Aorta (tissue), 5 donors: ENCODE data around the gene LPP. TPM values are rescaled to one million over a fixed set of nuclear protein-coding genes. Genes with fewer than 3 reads are reported as not detected.

ENCODE experiments used
- ATAC-seq: fragments of 200-7000 bp; cut with Tn5 transposase; one replicate; pipeline ENCODE4 v1.9.1; 2022; ENCODE audit warnings: moderate library complexity; ENCODE audit not compliant: low FRiP score
- DNase-seq, 2 donors: peaks; one replicate each; pipeline ENCODE4 v3.0.0-alpha.2; 2020
- H3K27ac ChIP-seq, 2 donors: one replicate each; pipeline ENCODE4 v1.5.1; 2013; ENCODE audit warnings: low read length in 2 of 2, mild to moderate bottlenecking in 2 of 2, moderate library complexity in 2 of 2, control low read depth in 1 of 2, inconsistent platforms in 1 of 2, low read depth in 1 of 2
- H3K27me3 ChIP-seq, 2 donors: one replicate each; pipeline ENCODE4 v1.6.1; 2013; ENCODE audit warnings: control low read depth in 1 of 2, low read length in 1 of 2, mild to moderate bottlenecking in 1 of 2, moderate library complexity in 1 of 2; ENCODE audit not compliant: insufficient read depth in 2 of 2, control insufficient read depth in 1 of 2
- H3K36me3 ChIP-seq, 2 donors: one replicate each; pipeline ENCODE4 v1.6.1; 2013; ENCODE audit warnings: control low read depth in 1 of 2, low read length in 1 of 2, mild to moderate bottlenecking in 1 of 2; ENCODE audit not compliant: insufficient read depth in 2 of 2, control insufficient read depth in 1 of 2
- H3K4me1 ChIP-seq, 2 donors: one replicate each; pipeline ENCODE4 v1.6.1; 2013; ENCODE audit warnings: low read length in 2 of 2, control low read depth in 1 of 2, mild to moderate bottlenecking in 1 of 2, moderate library complexity in 1 of 2; ENCODE audit not compliant: insufficient read depth in 2 of 2, control insufficient read depth in 1 of 2
- H3K4me3 ChIP-seq, 2 donors: one replicate each; pipeline ENCODE4 v1.5.1; 2013; ENCODE audit warnings: low read length in 2 of 2, control low read depth in 1 of 2, mild to moderate bottlenecking in 1 of 2
- H3K9me3 ChIP-seq: one replicate; pipeline ENCODE4 v1.6.1; 2013; ENCODE audit warnings: mild to moderate bottlenecking, low read length; ENCODE audit not compliant: control insufficient read depth
- WGBS, 2 donors: extraction: QIAGEN DNeasy Blood & Tissue Kit; methylation state at CpG; one replicate each; pipeline ENCODE4 v1.1.7; 2013; 5-methylcytosine and 5-hydroxymethylcytosine counted together
- intact Hi-C, 2 donors: fragments of 100-400 bp; cut with DNase I; formaldehyde crosslinking; loops; one replicate each; pipeline versions ENCODE4 v1.14.2 to v1.15.0; 2022
- polyA plus RNA-seq, 2 donors: library from polyadenylated mRNA; stranded (reverse); fragments of 200-250 nt; gene quantifications; one replicate each; pipeline ENCODE4 v1.2.3, GENCODE V29; 2013
- total RNA-seq, 2 donors: library from RNA; stranded (reverse); fragmentation: NEBNext Ultra II Directional; extraction: Animal tissue kit (Norgen Biotek cat#: 25700); gene quantifications; one replicate each; pipeline ENCODE4 v1.2.1, GENCODE V29; 2021
- donor health status: healthy with polysubstance abuse.
- donor health status: Bipolar disorder and iron deficiency.
- donor health status: DM: no; HTN: no; CAD: no.
- donor health status: DM: no; HTN: no; CAD: no.
- donor health status: DM: yes; HTN: yes; CAD: no.

The LPP gene
- total and polyA plus RNA-seq, 4 donors, result 37.7 to 2,536 (median 527) TPM

- H3K4me1 ChIP-seq, result peaks cover 2 to 15% of the 10 kb centered on the region in 2 donors
- no peak overlapping the region for H3K4me3 ChIP-seq
- no peaks in the 10 kb centered on the region for H3K36me3 ChIP-seq
- H3K9me3 ChIP-seq, result no peaks in the 10 kb centered on the region
- H3K27ac ChIP-seq, result no peak overlapping the region
- intact Hi-C loops, result no loop called here
- ATAC-seq (no peak), DNase-seq (no peak)
- no peaks in the 10 kb centered on the region for H3K27me3 ChIP-seq
- 53 to 69% methylated on average over 3 of the region's 3 CpGs for WGBS, 2 donors
These were observed 349.7 kb downstream of the LPP start for GRCh38 chr3:188503647-188504046.

- Histone ChIP-seq H3K4me3 (no peak overlapping the region), H3K27ac (no peak overlapping the region), H3K36me3 (no peaks in the 10 kb centered on the region), H3K4me1 (peaks cover 2 to 12% of the 10 kb centered on the region in 2 donors), H3K27me3 (no peaks in the 10 kb centered on the region), H3K9me3 (no peaks in the 10 kb centered on the region)
- ATAC-seq (no peak), DNase-seq (no peak)
- WGBS, 2 donors, result 55 to 57% methylated on average over 3 of the region's 3 CpGs
- intact Hi-C loops, result no loop called here
These were observed 351.2 kb downstream of the LPP start for GRCh38 chr3:188505151-188505550.

GRCh38 chr3:188505911-188506310 lies 352.0 kb downstream of the LPP start:
- H3K4me3 ChIP-seq, result no peak overlapping the region
- intact Hi-C loops, result no loop called here
- no peaks in the 10 kb centered on the region for H3K9me3 ChIP-seq
- no peaks in the 10 kb centered on the region for H3K36me3 ChIP-seq
- peaks cover 2 to 17% of the 10 kb centered on the region in 2 donors for H3K4me1 ChIP-seq
- H3K27me3 ChIP-seq, result no peaks in the 10 kb centered on the region
- H3K27ac ChIP-seq, result no peak overlapping the region
- ATAC-seq, result no peak
- WGBS, 2 donors, result 83 to 84% methylated on average over 2 of the region's 2 CpGs
- DNase-seq, result no peak

DNA sequence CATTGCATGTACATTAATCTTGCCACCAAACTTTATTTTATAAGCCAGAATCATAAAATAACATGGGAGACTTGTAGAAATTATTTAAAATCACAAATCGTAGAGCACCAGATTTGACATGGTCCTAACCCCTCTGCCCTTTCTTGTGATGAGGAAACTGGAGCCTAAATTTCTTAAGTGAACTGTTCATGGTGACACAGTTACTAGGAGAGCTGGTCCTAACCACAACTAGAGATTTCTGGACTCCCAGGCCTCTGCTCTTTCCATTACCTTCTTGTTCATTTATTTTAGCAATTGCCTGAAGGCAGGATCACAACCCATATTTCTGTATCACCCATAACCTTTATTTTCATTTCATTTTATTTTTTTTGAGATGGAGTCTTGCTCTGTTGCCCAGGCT lies 352.5 kb downstream of the LPP start:
- Histone ChIP-seq H3K27me3 (no peaks in the 10 kb centered on the region), H3K4me3 (no peak overlapping the region), H3K27ac (no peak overlapping the region), H3K36me3 (no peaks in the 10 kb centered on the region), H3K9me3 (no peaks in the 10 kb centered on the region), H3K4me1 (peaks cover 2 to 17% of the 10 kb centered on the region in 2 donors)
- no peak for ATAC-seq
- intact Hi-C loops, result no loop called here
- WGBS, 2 donors, result 76 to 87% methylated on average over 1 of the region's 1 CpG
- DNase-seq, result no peak

- Histone ChIP-seq H3K4me3 (no peak overlapping the region), H3K4me1 (peaks cover 2 to 17% of the 10 kb centered on the region in 2 donors)
- intact Hi-C loops, result no loop called here
These were observed 353.3 kb downstream of the LPP start for GRCh38 chr3:188507244-188507720.

DNA sequence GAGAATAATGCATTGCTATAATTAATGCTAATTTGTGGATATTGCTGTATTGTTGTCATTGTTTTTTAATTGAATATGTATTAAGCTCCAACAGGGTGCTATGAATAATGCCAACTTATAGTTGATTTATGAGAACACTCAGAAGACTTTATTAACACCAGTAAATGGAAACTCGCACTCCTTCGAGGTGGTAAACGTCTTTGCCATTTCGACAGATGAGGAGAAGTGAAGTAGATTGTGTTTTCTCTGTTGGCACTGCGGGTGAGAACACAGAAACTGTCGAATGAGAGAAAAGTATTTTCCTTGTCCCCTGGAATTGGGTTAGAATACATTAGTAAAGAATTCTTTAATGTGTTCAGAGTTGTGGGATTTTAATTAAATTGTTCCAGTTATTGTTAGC lies 354.5 kb downstream of the LPP start:
- H3K27ac ChIP-seq, result no peak overlapping the region
- DNase-seq, result no peak

More at GRCh38 chr3:188507244-188507720, 353.3 kb downstream of the LPP start:
- no peaks in the 10 kb centered on the region for H3K9me3 ChIP-seq
- WGBS, 2 donors, result 23 to 28% methylated on average over 5 of the region's 5 CpGs
- DNase-seq (peak in 1 of 2 donors; percentile 62), ATAC-seq (peak; percentile 38)
- H3K27ac ChIP-seq, result peak overlapping the region in 1 of 2 donors; percentile 45
- H3K27me3 ChIP-seq, result no peaks in the 10 kb centered on the region
- no peaks in the 10 kb centered on the region for H3K36me3 ChIP-seq

DNA sequence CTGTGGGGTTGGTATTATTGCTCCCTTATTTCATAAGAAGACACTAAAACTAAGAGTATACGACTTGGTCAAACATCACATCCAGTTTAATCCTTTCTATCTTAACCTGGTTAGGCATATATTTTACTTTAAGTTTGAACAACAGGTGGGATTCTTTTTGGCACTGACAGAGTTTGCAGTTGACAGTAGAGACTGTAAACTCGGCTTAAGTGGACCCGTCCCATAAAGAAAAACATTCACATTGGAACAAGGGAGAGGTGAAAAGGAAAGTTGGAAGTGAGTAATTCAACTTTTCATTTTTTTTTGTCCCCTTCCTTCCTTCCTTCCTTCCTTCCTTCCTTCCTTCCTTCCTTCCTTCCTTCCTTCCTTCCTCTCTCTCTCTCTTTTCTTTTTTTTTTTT lies 355.4 kb downstream of the LPP start:
- no peak overlapping the region for H3K27ac ChIP-seq
- H3K27me3 ChIP-seq, result no peaks in the 10 kb centered on the region
- no peak for DNase-seq
- 78 to 83% methylated on average over 3 of the region's 3 CpGs for WGBS, 2 donors
- H3K4me1 ChIP-seq, result peaks cover 2 to 17% of the 10 kb centered on the region in 2 donors
- H3K9me3 ChIP-seq, result no peaks in the 10 kb centered on the region
- H3K4me3 ChIP-seq, result no peak overlapping the region
- no peaks in the 10 kb centered on the region for H3K36me3 ChIP-seq
- intact Hi-C loops, result no loop called here
- no peak for ATAC-seq

More for the DNA sequence above, 354.5 kb downstream of the LPP start:
- H3K4me3 ChIP-seq, result no peak overlapping the region
- WGBS, 2 donors, result 86 to 88% methylated on average over 6 of the region's 6 CpGs
- no peaks in the 10 kb centered on the region for H3K9me3 ChIP-seq
- H3K27me3 ChIP-seq, result no peaks in the 10 kb centered on the region
- intact Hi-C loops, result no loop called here
- ATAC-seq, result no peak
- peaks cover 2 to 17% of the 10 kb centered on the region in 2 donors for H3K4me1 ChIP-seq
- H3K36me3 ChIP-seq, result no peaks in the 10 kb centered on the region

DNA sequence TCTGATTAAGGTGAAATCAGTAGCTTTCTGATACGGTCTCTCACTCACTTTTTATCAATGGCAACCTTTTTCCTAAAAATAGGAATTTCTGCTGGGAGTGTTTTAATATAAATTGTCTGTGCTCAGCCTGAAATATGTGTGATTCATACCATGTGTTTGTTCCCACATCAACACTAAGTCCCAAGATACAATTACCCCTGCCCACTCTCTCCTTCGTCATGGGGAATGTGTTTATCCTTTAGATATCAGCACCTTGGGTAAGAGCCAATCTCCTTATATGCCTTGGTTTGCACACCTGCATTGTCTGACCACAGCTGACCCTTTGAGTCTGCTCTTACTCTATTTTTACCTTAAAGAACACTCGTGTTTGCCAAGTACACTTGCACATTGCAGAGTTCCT lies 356.4 kb downstream of the LPP start:
- DNase-seq, result no peak
- Histone ChIP-seq H3K4me1 (peaks cover 2 to 17% of the 10 kb centered on the region in 2 donors), H3K27ac (no peak overlapping the region), H3K27me3 (no peaks in the 10 kb centered on the region), H3K4me3 (no peak overlapping the region), H3K9me3 (no peaks in the 10 kb centered on the region), H3K36me3 (no peaks in the 10 kb centered on the region)
- intact Hi-C loops, result loop anchor here in 1 of 2 donors (10.0 kb wide), 1 partner anchor 54 kb away; no protein-coding TSS in a partner anchor
- WGBS, 2 donors, result 13 to 15% methylated on average over 3 of the region's 3 CpGs
- no peak for ATAC-seq

- Histone ChIP-seq H3K27me3 (no peaks in the 10 kb centered on the region), H3K27ac (no peak overlapping the region), H3K9me3 (no peaks in the 10 kb centered on the region), H3K4me1 (peaks cover 0 to 9% of the 10 kb centered on the region in 2 donors), H3K4me3 (no peak overlapping the region), H3K36me3 (no peaks in the 10 kb centered on the region)
- ATAC-seq (no peak), DNase-seq (no peak)
- intact Hi-C loops, result loop anchor here in 1 of 2 donors (10.0 kb wide), 1 partner anchor 51 kb away; no protein-coding TSS in a partner anchor
- 80 to 84% methylated on average over 7 of the region's 7 CpGs for WGBS, 2 donors
These were observed 359.8 kb downstream of the LPP start for GRCh38 chr3:188513662-188514328.
